DND-41 (cell line): ENCODE data around the gene DCBLD1.

ENCODE experiments used
- EZH2 ChIP-seq: IDR thresholded peaks from 3 replicates; pipeline ENCODE4 v1.6.1; 2012; ENCODE audit warnings: borderline replicate concordance, low read depth, mild to moderate bottlenecking, moderate library complexity, low read length, inconsistent platforms; ENCODE audit not compliant: severe bottlenecking
- TF ChIP-seq, protein P1 (sequence below): IDR thresholded peaks from 2 replicates; pipeline ENCODE4 v1.5.1; 2012; ENCODE audit warnings: borderline replicate concordance, low read length, moderate library complexity, mild to moderate bottlenecking; ENCODE audit not compliant: poor library complexity, severe bottlenecking; ENCODE audit errors: extremely low read depth

- TF ChIP-seq, protein P1, sequence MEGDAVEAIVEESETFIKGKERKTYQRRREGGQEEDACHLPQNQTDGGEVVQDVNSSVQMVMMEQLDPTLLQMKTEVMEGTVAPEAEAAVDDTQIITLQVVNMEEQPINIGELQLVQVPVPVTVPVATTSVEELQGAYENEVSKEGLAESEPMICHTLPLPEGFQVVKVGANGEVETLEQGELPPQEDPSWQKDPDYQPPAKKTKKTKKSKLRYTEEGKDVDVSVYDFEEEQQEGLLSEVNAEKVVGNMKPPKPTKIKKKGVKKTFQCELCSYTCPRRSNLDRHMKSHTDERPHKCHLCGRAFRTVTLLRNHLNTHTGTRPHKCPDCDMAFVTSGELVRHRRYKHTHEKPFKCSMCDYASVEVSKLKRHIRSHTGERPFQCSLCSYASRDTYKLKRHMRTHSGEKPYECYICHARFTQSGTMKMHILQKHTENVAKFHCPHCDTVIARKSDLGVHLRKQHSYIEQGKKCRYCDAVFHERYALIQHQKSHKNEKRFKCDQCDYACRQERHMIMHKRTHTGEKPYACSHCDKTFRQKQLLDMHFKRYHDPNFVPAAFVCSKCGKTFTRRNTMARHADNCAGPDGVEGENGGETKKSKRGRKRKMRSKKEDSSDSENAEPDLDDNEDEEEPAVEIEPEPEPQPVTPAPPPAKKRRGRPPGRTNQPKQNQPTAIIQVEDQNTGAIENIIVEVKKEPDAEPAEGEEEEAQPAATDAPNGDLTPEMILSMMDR = no peak
- no peak for TF ChIP-seq EZH2
These were observed 24.4 kb downstream of the DCBLD1 start for GRCh38 chr6:117506907-117507306.
